Astrocyte (in vitro differentiated cells and primary cell): ENCODE results near the gene C15orf62.

Source experiments
- CTCF ChIP-seq: IDR thresholded peaks from 2 replicates; pipeline ENCODE4 v1.5.1; 2011; ENCODE audit warnings: low read depth, mild to moderate bottlenecking, inconsistent platforms, low read length, moderate library complexity; ENCODE audit not compliant: insufficient read depth
- EZH2 ChIP-seq: IDR thresholded peaks from 2 replicates; pipeline ENCODE4 v1.6.1; 2012; ENCODE audit warnings: mild to moderate bottlenecking, low read length, inconsistent platforms; ENCODE audit not compliant: insufficient read depth

- TF ChIP-seq CTCF (no peak), EZH2 (no peak)
Measured at GRCh38 chr15:40819048-40819447, 49.3 kb downstream of the C15orf62 start.
